Cardiac septum (tissue), 1 donor: ENCODE data around the gene ARHGAP26. TPM values are rescaled to one million over a fixed set of nuclear protein-coding genes. Genes with fewer than 3 reads are reported as not detected.

Source experiments
- DNase-seq: peaks from one replicate; pipeline ENCODE4 v3.0.0-alpha.2; 2020; ENCODE audit warnings: low spot score
- intact Hi-C: fragments of 100-400 bp; cut with DNase I; formaldehyde crosslinking; loops from one replicate; pipeline ENCODE4 v1.14.0; 2022
- total RNA-seq: library from RNA; stranded (reverse); fragmentation: NEBNext Ultra II Directional; extraction: Animal tissue kit (Norgen Biotek cat#: 25700); gene quantifications from one replicate; pipeline ENCODE4 v1.2.1, GENCODE V29; 2021
- donor health status: DM: no; HTN: no; CAD: no.

Gene ARHGAP26
- total RNA-seq, 1 donor from 2014 or later, result 32.0 TPM

GRCh38 chr5:142840575-142840974 lies 70.4 kb downstream of the ARHGAP26 start:
- DNase-seq, result no peak
- intact Hi-C loops, result no loop called here

GRCh38 chr5:142841511-142842265 lies 71.5 kb downstream of the ARHGAP26 start:
- DNase-seq, result peak; percentile 85
- intact Hi-C loops, result no loop called here

- no peak for DNase-seq
- intact Hi-C loops, result no loop called here
These were observed 73.1 kb downstream of the ARHGAP26 start for GRCh38 chr5:142842994-142843905.

- DNase-seq, result no peak
- intact Hi-C loops, result no loop called here
These were observed 74.7 kb downstream of the ARHGAP26 start for GRCh38 chr5:142844866-142845265.

- intact Hi-C loops, result no loop called here
- no peak for DNase-seq
These were observed 75.3 kb downstream of the ARHGAP26 start for GRCh38 chr5:142845402-142845921.

- intact Hi-C loops, result no loop called here
These were observed 75.8 kb downstream of the ARHGAP26 start for GRCh38 chr5:142845954-142846398.

GRCh38 chr5:142846406-142846805 lies 76.2 kb downstream of the ARHGAP26 start:
- intact Hi-C loops, result no loop called here
- DNase-seq, result no peak

More at GRCh38 chr5:142845954-142846398, 75.8 kb downstream of the ARHGAP26 start:
- no peak for DNase-seq

- intact Hi-C loops, result no loop called here
- no peak for DNase-seq
These were observed 78.0 kb downstream of the ARHGAP26 start for GRCh38 chr5:142847898-142848790.

- intact Hi-C loops, result no loop called here
- DNase-seq, result no peak
These were observed 79.3 kb downstream of the ARHGAP26 start for GRCh38 chr5:142849466-142849865.

- DNase-seq, result no peak
- intact Hi-C loops, result no loop called here
These were observed 79.7 kb downstream of the ARHGAP26 start for GRCh38 chr5:142849880-142850279.

GRCh38 chr5:142851731-142852130 lies 81.6 kb downstream of the ARHGAP26 start:
- DNase-seq, result no peak
- intact Hi-C loops, result no loop called here

GRCh38 chr5:142852416-142853198 lies 82.4 kb downstream of the ARHGAP26 start:
- intact Hi-C loops, result no loop called here
- no peak for DNase-seq

GRCh38 chr5:142853682-142854081 lies 83.5 kb downstream of the ARHGAP26 start:
- DNase-seq, result no peak
- intact Hi-C loops, result no loop called here

- intact Hi-C loops, result no loop called here
These were observed 86.1 kb downstream of the ARHGAP26 start for GRCh38 chr5:142856269-142856782.

GRCh38 chr5:142857405-142857804 lies 87.2 kb downstream of the ARHGAP26 start:
- intact Hi-C loops, result no loop called here
- no peak for DNase-seq

More at GRCh38 chr5:142856269-142856782, 86.1 kb downstream of the ARHGAP26 start:
- DNase-seq, result no peak

- intact Hi-C loops, result no loop called here
- no peak for DNase-seq
These were observed 88.9 kb downstream of the ARHGAP26 start for GRCh38 chr5:142859037-142859436.

GRCh38 chr5:142860270-142860669 lies 90.1 kb downstream of the ARHGAP26 start:
- intact Hi-C loops, result loop anchor here (10.0 kb wide), 1 partner anchor 45 kb away; no protein-coding TSS in a partner anchor
- no peak for DNase-seq

GRCh38 chr5:142861011-142861410 lies 90.8 kb downstream of the ARHGAP26 start:
- intact Hi-C loops, result loop anchor here (10.0 kb wide), 1 partner anchor 46 kb away; no protein-coding TSS in a partner anchor
- DNase-seq, result no peak
